HG03521 (cell line): Measurements from ENCODE around the gene PRRT1B.

Experiments used
- ATAC-seq: cut with Tn5 transposase; IDR thresholded peaks from one replicate; pipeline ENCODE4 v1.9.1; 2021; ENCODE audit warnings: mild to moderate bottlenecking, moderate library complexity; ENCODE audit not compliant: unreplicated experiment

PRRT1B gene

DNA sequence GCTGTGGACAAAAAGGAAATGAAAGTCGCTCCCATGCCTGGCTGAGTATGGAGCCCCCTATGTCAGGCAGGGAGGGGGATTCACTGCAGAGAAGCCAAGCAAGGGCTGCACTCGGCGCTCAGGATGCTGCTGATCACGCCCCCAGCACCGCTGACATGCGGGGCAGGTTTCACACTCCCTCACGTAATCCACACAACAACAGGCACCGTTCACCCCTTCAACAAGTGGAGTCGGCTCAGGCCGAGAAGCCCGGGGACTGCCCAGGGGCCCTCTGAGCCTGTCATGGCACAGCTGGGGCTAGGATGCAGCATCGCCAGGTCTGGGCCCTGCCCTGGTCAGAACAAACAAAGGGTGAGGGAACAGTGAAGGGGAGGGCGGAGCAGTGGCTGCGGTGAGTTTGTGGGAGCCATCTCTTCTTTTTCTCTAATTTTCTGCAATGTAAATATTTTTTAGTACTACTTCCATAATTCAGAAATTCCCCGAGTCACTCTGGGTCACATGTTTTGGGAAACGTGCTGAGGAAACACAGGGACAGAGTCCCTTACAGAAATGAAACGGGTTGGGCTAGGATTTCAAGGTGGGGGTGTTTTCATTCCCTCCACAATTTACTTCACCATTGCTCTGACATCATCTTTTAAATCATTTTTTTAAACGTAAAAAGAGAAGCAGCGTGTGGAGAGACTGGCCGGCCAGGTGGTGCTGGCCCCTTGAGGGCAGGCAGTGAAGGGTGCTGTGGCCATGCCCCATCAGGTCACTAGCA, 49.8 kb downstream of the PRRT1B start:
- no peak for ATAC-seq

DNA sequence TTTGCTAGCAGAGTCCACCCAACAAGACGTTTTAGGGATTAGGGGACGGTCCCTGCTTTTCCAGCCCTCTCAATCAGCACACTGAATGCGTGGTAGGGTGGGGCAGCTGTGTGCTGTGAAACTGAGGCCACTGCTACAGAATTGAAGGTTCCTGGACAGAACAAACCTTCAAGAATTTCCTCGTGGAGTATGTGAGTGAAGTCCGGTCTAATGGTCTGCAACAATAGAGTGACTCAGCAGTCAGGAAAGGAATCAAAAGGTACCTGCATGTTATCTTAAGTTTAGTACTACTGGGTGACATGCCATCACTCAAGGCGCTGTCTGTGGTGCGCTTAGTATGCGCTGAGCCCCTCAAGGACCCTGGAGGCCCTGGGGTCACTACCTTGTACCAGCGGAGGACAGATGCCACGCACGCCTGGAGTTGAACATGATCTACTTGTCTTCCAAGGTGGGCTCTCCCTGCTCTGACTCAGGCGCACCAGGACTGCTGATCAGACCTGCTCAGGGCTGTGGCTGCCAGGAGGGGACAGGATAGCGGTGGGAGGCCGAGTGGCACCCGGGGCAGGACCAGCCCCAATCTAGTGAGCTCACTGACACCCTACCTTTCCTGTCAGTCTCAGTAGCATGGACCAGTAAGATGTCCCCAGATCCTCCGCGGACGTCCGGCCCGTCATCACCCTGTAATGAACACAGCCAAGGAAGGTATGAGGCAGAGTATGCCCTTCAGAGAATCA, 50.5 kb downstream of the PRRT1B start:
- no peak for ATAC-seq

DNA sequence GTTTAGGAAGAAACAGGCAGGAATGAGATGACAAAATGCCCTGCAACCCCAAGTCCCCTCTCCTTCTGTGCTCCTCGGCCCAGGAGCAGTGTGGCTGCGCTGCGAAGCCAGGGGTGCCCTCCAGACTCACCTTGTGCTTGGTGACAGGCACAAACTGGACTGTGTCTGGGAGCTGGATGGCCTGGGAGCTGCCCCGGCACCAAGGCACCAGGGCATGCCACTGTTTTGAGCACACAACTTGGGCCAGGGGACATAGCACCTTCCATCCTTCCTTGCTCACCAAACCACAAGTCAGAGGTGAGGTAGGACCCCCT, 51.1 kb downstream of the PRRT1B start:
- no peak for ATAC-seq

DNA sequence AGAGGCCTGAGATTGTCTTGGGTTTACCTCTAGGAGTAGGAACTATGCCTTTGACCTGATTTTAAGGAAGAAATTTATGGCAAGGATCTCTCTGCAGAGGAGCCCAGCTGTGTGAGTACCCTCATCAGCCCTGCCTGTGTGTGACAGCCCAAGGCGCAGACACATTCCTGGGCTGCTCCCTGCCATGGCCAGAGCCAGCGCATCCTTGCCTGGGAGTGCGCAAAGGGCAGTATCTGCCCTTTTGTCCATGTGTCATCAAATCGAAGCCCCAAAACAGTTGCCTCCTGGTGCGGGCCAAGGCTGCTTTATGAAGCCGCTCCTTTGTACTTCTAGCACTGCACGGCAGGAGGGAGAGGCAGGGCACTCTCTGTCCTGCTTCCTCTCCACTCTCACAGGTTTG, 51.9 kb downstream of the PRRT1B start:
- ATAC-seq, result no peak

DNA sequence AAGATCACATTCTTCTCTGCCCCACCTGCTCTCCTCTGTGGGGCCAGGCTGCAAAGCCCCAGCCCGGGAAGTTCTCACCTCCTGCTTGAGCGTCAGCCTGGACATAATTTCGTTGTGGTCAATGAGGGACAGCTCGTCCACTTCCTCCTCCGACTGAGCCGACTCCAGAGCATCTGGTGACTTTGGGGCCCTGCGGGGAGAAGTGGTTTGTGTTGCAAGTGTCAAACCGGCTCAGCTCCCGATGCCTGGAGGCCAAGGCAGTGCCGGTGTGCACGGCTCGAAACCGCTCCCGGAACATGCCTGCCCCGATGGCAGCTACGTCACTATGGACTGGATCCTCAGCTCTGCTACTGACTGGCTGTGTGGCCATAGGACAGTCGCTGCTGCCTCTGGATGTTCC, 52.8 kb downstream of the PRRT1B start:
- ATAC-seq, result no peak

DNA sequence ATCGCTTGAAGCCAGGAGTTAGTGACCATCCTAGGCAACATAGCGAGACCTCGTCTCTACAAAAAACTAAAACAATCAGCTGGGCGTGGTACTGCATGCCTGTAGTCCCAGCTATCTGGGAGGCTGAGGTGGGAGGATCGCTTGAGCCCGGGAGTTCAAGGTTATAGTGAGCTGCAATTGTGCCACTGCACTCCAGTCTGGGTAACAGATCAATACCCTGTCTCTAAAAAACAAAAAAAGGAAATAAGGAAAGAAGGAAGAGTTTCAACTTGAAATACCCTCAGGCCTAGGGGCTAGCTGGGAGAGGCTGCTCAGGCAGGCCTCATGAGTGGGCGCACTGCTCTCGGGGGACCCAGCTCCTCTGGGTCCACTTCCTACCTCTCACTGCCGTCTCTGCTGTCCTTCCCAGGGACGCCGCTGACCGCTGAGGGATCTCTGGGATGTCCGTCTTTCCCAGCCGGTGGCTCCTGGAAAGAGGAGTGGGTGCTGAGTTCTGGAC, 56.4 kb downstream of the PRRT1B start:
- ATAC-seq, result no peak

DNA sequence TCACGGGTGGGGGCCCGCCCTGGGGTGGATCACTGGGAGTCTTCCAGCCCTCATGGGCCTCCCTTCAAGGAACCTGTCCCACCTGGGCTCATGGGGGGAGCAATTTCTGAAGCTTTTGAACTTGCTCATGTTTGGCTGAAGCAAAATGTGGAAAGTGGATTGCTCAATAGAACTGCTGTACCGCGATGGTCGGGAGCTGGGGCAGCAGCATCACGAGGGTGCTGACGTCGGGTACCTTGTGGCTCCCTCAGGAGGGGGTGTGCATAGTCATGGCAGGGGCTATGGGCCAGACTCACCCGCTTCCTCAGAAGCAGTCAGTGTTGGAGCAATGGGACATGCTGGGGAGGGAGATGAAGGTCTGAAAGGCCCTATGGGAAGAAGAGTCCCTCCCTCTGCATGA, 57.9 kb downstream of the PRRT1B start:
- ATAC-seq, result no peak

DNA sequence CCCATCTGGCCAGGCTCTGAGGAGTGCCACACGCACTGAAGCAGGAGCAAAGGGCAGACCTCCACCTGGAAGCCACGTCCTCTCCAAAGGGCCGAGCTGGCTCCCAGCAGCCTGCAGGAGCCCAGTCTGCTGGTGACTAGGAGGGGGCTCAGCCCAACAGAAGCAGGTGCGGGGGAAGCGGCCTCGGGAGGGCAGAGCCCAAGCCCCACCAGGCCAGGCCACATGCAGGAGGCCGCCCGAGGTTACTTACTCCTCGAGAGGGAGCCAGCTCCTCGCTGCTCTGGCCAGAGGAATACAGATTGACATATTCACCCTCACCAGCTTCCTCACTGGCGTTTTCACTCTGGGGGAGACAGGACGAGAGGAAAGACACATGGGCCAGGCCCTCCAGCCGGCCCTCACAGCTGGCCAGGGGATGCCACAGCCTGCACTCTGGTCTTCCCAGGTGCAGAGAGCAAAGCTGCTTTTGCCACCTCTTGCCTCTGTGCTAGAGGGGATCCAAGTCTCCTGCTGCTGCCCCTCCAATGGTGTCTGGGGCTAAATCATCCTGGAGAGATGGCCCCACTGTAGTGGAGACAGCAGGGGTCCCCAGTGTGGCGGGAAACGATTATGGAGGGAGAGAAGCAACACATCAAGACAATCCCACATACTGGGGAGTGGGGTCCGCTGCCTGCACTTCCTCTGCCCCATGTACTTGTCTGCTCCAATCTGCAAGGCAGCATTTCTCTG, 58.6 kb downstream of the PRRT1B start:
- no peak for ATAC-seq

DNA sequence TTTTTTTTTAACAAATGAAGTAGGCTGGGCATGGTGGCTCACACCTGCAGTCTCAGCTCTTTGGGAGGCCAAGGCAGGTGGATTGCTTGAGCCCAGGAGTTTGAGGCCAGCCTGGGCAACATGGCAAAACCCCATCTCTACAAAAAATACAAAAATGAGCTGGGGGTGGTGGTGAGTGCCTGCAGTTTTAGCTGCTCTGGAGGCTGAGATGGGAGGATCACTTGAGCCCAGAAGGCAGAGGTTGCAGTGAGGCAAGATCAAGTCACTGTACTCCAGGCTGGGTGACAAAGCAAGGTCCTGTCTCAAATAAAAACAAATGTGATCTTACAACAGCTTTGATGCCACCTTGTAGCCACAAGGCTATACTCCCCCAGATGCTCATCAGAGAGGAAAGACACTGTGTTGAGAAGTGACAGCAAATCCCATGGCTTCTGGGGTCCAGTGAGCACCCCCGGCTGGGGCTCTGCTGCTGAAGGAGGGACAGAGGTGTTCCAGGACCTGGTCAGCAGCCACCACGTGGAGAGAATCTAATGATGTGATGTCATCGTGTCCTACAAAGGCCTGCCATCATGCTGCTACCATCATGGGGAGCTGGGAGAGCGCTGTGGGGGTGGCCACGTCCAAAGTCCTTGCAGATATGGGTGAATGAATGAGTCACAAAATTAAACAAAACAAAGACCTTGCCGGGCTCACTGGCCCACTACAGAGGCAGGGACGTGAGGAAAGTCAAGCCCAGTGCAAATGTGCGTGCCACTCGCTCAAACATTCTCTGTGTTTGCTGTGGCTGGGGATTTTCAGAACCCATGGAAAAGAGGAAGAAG, 60.7 kb downstream of the PRRT1B start:
- ATAC-seq, result no peak

DNA sequence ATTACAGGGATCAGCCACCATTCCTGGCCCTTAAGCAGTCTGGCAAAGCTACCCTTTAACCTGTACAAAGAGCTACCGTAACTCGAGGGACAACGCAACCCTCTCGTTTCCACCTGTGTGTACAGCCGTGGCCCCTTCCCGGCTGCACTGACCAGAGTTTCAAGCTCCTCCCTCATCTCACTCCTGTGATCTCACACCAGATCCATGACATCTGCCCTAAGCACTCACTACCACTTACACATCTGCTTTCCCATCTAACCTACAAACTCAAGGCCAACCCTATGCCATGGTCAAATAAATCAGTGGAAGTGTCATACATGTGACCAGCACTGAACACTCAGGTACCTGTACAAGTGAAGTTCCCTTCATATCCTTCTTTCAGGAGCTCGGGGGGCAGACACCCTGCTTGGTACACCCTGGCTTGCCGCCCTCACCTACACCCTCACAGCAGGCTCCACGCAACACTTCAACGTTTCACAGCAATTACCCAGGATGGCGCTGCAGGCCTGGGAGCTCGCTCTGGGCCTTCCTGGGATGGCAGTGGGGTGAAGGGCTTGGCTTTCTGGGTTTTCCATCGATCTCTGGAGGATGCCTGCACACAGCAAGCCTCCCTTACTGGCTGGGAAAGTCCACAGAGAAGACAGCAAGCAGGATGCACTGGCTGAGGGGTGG, 61.7 kb downstream of the PRRT1B start:
- no peak for ATAC-seq

DNA sequence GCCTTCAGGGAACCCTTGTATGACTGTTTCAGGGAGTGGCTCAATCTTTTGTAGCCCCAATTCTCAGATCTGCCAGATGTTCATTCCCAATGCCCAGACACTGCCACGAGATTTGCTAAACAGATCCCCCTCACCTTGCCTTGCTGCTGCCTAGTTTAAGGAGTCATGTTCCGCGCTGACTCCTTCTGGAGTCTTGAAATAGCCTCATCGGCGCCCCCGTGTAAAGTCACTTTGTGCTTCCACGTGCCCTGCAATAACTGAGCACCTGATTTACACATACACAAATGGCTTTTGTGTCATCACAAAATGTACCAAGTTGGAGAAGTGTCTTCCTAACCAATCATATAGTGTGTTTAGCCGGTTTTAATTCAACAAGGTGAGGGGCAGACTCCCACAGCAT, 62.3 kb downstream of the PRRT1B start:
- ATAC-seq, result no peak

DNA sequence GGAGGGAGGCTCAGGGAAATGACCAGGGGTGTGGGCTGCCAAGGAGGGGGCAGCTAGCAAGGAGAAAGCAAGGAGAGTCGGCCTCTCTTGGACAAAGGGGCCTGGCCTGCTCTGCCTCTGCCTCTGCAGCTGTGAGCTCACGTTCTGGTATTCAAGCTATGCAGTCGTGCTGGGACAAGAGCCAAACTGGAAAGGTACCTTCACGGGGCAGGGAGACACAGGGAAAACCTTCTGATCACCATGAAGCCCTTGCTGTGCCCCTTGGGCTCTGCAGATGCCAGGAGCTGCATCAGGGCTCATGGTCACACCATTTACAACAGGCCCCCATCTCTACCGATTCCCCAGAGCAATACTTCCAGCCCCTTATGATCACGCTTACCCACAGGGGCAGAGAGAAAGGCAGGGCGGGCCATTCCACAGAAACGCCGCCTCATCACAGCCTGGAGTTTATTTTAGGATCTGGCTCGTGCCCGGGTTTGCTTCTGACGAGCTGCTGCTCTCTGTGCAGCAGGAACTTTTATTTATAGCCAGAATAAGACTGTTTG, 63.2 kb downstream of the PRRT1B start:
- ATAC-seq, result no peak
